Stimulated activated CD4-positive, alpha-beta T cell treated with anti-CD3 and anti-CD28 coated beads, TNF-alpha, amount 100 ng/mL, for 1 hour (primary cell): ENCODE results near the gene YWHAQ.
A peak's percentile ranks its signal among the peaks of the same experiment; 100 is the strongest.
"Not testable (repeated sequence)": the region's sequence is repeated elsewhere in the genome, so short reads cannot be mapped to it uniquely, and the experiment has no call there.

Source experiments
- DNase-seq, 3 donors: peaks; one replicate each; pipeline ENCODE4 v3.0.0-alpha.2; 2020; ENCODE audit warnings: low read depth in 3 of 3, low spot score in 1 of 3

Gene YWHAQ

GRCh38 chr2:9594366-9595054 lies 36.3 kb downstream of the YWHAQ start:
- DNase-seq: no peak

DNA sequence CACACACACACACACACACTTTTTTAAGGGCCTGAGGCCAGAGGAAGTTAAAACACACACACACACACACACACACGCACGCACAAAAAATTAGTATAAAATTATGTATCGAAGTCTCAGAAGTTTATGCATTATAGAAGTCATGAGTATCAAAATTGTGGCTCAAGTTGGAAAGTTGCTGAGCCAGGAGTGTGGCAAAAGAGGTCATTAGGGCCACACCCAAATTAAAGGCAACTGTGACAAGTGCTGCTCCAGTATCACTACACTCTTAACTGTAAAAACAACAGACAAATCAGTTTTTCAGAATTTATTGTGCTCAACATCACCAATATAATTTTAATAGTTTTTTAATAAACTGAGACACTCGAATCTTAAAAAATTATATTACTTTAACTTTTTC lies 36.9 kb downstream of the YWHAQ start:
- DNase-seq: no peak

DNA sequence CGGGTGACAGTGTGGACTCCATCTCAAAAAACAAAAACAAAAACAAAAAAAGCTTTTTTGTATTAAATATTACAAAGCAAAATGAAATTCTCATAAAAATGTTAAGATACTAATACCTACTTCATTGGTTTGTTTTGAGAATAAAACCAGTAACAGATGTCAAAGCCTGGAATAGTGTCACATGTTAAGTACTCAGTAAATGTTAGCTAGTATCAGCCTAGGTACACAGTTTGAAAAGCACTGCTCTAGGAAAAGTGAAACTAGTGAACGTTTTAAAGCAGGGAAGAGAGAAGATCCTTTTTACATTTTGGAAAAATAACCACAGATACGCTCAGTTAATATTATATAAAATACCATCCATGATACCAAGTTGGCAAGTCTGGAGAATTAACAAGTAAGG lies 38.1 kb downstream of the YWHAQ start:
- no peak for DNase-seq

GRCh38 chr2:9590641-9591040 lies 40.2 kb downstream of the YWHAQ start:
- no peak for DNase-seq

- no peak for DNase-seq
These were observed 44.3 kb downstream of the YWHAQ start for GRCh38 chr2:9586465-9586864.

GRCh38 chr2:9585486-9585885 lies 45.3 kb downstream of the YWHAQ start:
- DNase-seq: no peak

DNA sequence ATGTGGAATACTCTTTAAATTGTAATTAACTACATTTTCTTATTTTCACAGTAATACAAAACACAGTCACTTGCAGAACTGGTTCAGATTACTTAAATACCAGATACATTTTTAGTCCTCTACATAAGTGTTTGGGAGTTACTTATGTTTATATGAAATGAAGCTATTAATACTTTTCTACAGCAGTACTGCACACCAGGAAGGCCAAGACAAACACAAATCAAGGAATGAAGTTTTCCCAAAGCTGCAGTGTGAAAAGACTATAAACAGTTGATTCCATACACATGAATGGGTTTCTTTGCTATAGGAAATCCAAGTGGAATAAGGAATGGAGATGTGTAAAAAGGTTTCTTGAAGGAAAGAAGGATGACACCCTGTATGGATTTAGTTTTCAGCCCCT lies 45.9 kb downstream of the YWHAQ start:
- not testable (repeated sequence) for DNase-seq

- DNase-seq: no peak
These were observed 48.2 kb downstream of the YWHAQ start for GRCh38 chr2:9582624-9583023.

- no peak for DNase-seq
These were observed 52.1 kb downstream of the YWHAQ start for GRCh38 chr2:9578467-9579235.

- DNase-seq: no peak
These were observed 56.5 kb downstream of the YWHAQ start for GRCh38 chr2:9574331-9574730.

- no peak for DNase-seq
These were observed 57.0 kb downstream of the YWHAQ start for GRCh38 chr2:9573840-9574239.

DNA sequence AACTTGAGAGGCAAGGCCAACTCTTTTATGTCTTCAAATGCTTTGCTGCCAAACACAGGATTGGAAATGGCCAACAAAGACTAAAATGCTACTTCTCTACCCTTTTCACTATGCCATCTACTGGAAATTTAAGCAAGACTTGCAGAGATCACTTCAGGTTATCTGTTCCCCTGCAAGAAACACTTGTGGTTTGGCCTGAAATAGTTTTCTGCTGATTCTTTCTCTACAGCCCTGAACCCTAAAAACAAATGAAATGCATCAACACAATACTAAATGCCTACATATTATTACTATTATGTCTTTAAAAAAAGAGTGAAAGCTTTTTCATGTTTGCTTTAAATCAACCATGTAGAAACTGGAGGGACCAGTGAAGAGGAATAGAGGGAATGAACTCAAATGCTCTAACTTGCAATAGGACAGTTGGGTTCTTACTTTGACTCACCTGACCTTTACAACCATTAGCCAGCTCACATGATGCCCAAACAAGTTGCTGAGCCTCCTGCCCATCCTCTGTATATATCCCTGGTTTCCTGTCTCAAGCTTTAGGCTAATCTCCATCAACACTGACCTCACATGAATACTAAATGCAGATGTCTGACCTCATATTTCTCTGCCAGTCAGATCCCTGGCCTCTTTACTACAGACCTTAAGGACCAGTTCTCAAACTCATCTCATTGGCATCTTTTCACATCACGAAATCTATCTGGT lies 57.6 kb downstream of the YWHAQ start:
- no peak for DNase-seq

DNA sequence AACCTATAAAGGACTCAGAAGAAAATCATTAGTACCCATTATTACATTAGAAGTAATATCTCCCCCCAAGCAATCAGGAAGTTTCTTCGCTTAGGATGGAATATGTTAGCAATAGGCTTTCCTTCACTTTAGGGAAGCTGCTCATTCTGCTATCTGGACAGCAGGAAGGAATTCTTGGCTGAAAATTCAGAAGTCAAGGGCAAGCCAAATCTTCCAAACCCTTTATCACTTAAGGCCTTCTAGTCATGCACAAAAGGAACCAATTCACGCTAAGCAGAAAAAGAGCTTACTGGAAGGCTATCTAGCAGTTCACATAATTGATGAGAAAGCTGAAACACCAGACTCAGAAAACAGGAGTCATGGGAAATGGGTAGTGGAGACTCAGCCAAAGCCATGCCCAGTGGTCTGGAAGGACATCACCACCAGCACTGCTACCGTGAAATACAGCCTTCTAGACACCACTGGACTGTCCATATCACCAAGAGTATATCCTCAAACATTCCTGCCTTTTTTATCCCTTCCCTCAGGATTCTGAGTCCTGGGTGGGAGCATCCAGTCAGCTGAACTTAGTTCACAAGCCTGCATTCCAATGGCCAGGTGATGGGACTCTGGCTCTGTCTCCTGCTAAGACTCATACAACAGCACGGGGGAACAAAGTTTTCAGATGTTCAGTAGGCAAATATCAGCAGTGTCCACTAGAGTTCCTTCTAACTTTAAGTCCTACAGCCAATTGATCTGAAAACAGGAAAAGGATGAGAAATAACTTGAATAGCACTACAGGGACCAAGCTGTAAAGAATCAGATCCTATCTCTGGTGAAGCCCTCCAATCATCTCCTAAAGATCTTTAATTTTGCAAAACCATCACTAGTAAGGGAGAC lies 60.4 kb downstream of the YWHAQ start:
- DNase-seq: no peak

GRCh38 chr2:9565436-9566153 lies 65.2 kb downstream of the YWHAQ start:
- no peak for DNase-seq

DNA sequence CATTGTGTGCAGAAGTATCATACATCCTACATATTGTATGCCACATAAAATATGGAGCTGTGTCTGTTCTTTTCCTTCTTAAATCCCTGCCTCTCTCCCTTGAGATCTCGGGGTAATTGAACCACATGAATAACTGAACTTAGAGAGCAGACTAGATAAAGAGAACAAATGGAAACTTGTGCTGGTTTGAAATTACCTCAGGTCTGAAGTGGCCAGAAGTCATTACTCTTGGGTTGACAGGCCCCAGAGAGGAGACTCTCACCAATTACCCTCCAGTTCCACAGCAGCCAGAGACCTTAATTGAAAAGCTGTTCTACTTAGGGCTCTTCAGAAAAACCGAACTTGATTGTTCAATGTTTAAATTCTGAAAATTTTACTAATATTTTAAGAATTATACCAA lies 70.2 kb downstream of the YWHAQ start:
- DNase-seq: no peak

- DNase-seq: no peak
These were observed 71.8 kb downstream of the YWHAQ start for GRCh38 chr2:9558948-9559381.

DNA sequence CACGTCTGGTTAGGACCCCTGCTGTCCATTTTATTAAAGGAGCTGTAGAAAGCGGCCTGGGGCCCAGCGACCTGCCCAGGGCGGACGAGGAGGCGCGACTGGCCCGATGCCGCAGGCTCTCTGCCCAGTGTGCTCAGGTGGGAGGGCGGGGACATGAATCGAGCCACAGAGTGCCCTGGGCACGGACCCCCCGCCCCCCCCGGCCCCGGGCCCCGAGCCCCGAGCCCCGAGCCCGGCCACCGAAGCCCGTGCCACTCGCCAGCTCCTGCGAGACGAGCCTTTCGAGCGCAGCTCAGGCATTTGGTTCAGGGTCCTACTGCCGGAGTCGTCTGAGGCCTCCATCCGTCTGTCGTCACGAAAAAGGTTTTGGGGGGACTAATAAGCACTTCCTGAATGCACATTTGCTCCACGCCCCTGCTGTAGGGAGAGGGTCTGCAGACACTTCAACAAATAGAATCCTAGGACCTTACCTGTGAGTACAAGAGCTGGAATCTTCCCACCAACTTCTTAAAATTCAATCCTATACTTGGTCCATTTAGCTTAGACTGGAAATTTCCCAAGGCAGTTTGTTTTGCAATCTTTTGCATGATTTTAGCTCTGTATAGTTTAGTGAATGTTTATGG lies 74.6 kb downstream of the YWHAQ start:
- no peak for DNase-seq

- DNase-seq: peak; percentile 51 to 75 (median 63)
These were observed 75.3 kb downstream of the YWHAQ start, which contains the start of gene ADAM17 for GRCh38 chr2:9555297-9556120. TSS of gene ADAM17 (minus strand) at chr2:9555830. CDS start at chr2:9555605, 225 bp downstream.

DNA sequence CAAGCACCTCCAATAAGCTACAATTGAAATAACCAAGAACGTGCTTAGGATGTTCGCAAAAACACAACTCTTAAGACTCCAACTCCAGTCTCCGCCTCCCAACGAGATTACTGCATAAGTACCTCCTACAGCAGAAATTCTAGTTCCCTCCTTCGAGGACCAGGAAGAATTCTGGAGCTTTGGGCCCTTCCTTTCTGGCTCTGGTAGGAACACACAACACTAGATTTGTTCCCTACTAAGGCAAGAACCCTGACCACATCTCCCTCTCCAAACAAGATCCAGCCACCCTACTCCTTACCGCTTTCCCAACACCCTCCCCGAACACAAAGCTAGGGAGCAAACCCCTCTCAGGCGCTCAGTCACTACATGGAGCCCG lies 75.9 kb downstream of the YWHAQ start:
- DNase-seq: no peak
